Keratinocyte (primary cell): ENCODE results near the gene ACACB.

Experiments
- CTCF ChIP-seq, 3 experiments: IDR thresholded peaks in 1 of 3; conservative IDR thresholded peaks in 1 of 3; optimal IDR thresholded peaks in 1 of 3; 2 replicates in 2 of 3; 3 replicates in 1 of 3; pipeline versions ENCODE3 to v1.5.1; 2011; ENCODE audit warnings: low read length in 3 of 3, mild to moderate bottlenecking in 3 of 3, moderate library complexity in 2 of 3, control low read depth in 1 of 3, inconsistent platforms in 1 of 3; ENCODE audit not compliant: insufficient read depth in 2 of 3; ENCODE audit errors: extremely low read depth in 1 of 3
- EZH2 ChIP-seq: IDR thresholded peaks from one replicate; pipeline ENCODE4 v1.6.1; 2012; ENCODE audit warnings: inconsistent platforms, mild to moderate bottlenecking, low read length, moderate library complexity

DNA sequence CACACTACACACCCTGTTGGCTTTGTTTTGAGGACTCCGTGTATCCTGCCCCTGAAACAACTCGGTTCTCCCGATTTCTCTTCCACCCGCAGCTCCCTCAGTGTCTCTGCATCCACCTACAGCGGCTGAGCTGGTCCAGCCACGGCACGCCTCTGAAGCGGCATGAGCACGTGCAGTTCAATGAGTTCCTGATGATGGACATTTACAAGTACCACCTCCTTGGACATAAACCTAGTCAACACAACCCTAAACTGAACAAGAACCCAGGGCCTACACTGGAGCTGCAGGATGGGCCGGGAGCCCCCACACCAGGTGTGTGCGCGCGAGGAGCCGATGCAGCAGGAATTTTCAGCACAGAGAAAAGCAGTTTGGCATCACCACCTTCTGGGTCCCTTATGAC, 33.6 kb upstream of the ACACB start:
- TF ChIP-seq EZH2 (no peak), CTCF (optimal IDR thresholded peaks at IDR 0.05 in 1 of 3, IDR thresholded peaks at IDR 0.05 in 1 of 3, conservative IDR thresholded peaks at IDR 0.05 in 1 of 3; ENCODE audit: extremely low read depth in 1 of 3, insufficient read depth in 2 of 3, low read length in 3 of 3) (no peak)
